GM12891 (cell line): ENCODE measurements around the gene GATD1.

Experiments
- POLR2A ChIP-seq: IDR thresholded peaks from 2 replicates; pipeline ENCODE4 v1.6.1; 2011; ENCODE audit warnings: low read depth, low read length, control low read depth
- POLR2AphosphoS5 ChIP-seq: IDR thresholded peaks from 2 replicates; pipeline ENCODE4 v1.6.1; 2011; ENCODE audit warnings: low read depth, low read length, control low read depth
- SPI1 ChIP-seq: IDR thresholded peaks from 2 replicates; pipeline ENCODE4 v1.6.1; 2011; ENCODE audit warnings: low read depth, low read length, control low read depth

GRCh38 chr11:747158-748006 is 29.9 kb downstream of the GATD1 start, which contains the start of gene TALDO1:
- TF ChIP-seq POLR2A = no peak
- TF ChIP-seq POLR2AphosphoS5 = 0 out of 2 replicates have a peak, but pooled peaks have one; percentile 6
- no peak for TF ChIP-seq SPI1
